WTC11 (cell line): ENCODE data around the gene CD276. TPM values are rescaled to one million over a fixed set of nuclear protein-coding genes. Genes with fewer than 3 reads are reported as not detected.

Experiments
- ATAC-seq: fragments of 200-7000 bp; cut with Tn5 transposase; 2 replicates; pipeline ENCODE4 v1.10.0; 2021; ENCODE audit warnings: mild to moderate bottlenecking, moderate library complexity
- CTCF ChIA-PET: fragments of 300-600 bp; sonication (Branson Sonifier 250); formaldehyde crosslinking; loops from one replicate; lab custom pipeline; 2021; ENCODE audit warnings: antibody characterized with exemption; lab: Charles Lee
- POLR2A ChIA-PET: fragments of 350-600 bp; sonication (Branson Sonifier 250); formaldehyde crosslinking; loops from one replicate; lab custom pipeline; 2021; ENCODE audit warnings: antibody characterized with exemption; lab: Charles Lee
- DNase-seq: peaks from one replicate; pipeline ENCODE4 v3.0.0; 2021; ENCODE audit warnings: low spot score
- H3K27ac Mint-ChIP-seq: 2 replicates; pipeline ENCODE4 v1.8.0; 2021; ENCODE audit warnings: mixed read lengths
- H3K27me3 Mint-ChIP-seq: 2 replicates; pipeline ENCODE4 v1.8.0; 2021; ENCODE audit warnings: low read depth, mild to moderate bottlenecking, moderate library complexity, mixed read lengths
- H3K36me3 Mint-ChIP-seq: 2 replicates; pipeline ENCODE4 v1.8.0; 2021; ENCODE audit warnings: mixed read lengths
- H3K4me1 Mint-ChIP-seq: 2 replicates; pipeline ENCODE4 v1.8.0; 2022; ENCODE audit warnings: mixed read lengths
- H3K4me3 Mint-ChIP-seq: 2 replicates; pipeline ENCODE4 v1.8.0; 2021; ENCODE audit warnings: mild to moderate bottlenecking, moderate library complexity, mixed read lengths
- H3K9me3 Mint-ChIP-seq: 2 replicates; pipeline ENCODE4 v1.8.0; 2021; ENCODE audit warnings: mixed read lengths
- FOXP4 ChIP-seq: sonication (generic); formaldehyde crosslinking; IDR thresholded peaks from 2 replicates; pipeline ENCODE4 v1.8.0; 2022; ENCODE audit warnings: mild to moderate bottlenecking, missing genetic modification reagents
- IRF2 ChIP-seq: sonication (generic); formaldehyde crosslinking; IDR thresholded peaks from 2 replicates; pipeline ENCODE4 v1.8.0; 2022; ENCODE audit warnings: low read depth, missing genetic modification reagents, borderline replicate concordance
- KAT7 ChIP-seq: sonication (generic); formaldehyde crosslinking; IDR thresholded peaks from 2 replicates; pipeline ENCODE4 v1.8.1; 2023; ENCODE audit warnings: missing genetic modification reagents, mild to moderate bottlenecking, borderline replicate concordance
- NFYB ChIP-seq: sonication (generic); formaldehyde crosslinking; conservative IDR thresholded peaks from 2 replicates; pipeline ENCODE4 v1.8.0; 2022; ENCODE audit warnings: low read depth, missing genetic modification reagents
- NR1H2 ChIP-seq: sonication (generic); formaldehyde crosslinking; IDR thresholded peaks from 2 replicates; pipeline ENCODE4 v1.9.0; 2021; ENCODE audit warnings: mild to moderate bottlenecking, moderate library complexity, missing genetic modification reagents
- OVOL2 ChIP-seq: fragments of 250-450 bp; sonication (Bioruptor Pico); IDR thresholded peaks from 2 replicates; pipeline ENCODE4 v1.9.0; 2021; ENCODE audit warnings: mild to moderate bottlenecking, borderline replicate concordance
- RELA ChIP-seq: sonication (generic); formaldehyde crosslinking; IDR thresholded peaks from 2 replicates; pipeline ENCODE4 v1.8.1; 2022; ENCODE audit warnings: missing genetic modification reagents, mild to moderate bottlenecking, borderline replicate concordance
- RORB ChIP-seq: fragments of 250-450 bp; sonication (Bioruptor Pico); IDR thresholded peaks from 2 replicates; pipeline ENCODE4 v1.9.0; 2021; ENCODE audit warnings: mild to moderate bottlenecking
- SMAD3 ChIP-seq: sonication (generic); formaldehyde crosslinking; IDR thresholded peaks from 2 replicates; pipeline ENCODE4 v1.8.0; 2022; ENCODE audit warnings: missing genetic modification reagents, mild to moderate bottlenecking, borderline replicate concordance
- ZBTB21 ChIP-seq: sonication (generic); formaldehyde crosslinking; IDR thresholded peaks from 2 replicates; pipeline ENCODE4 v1.8.1; 2023; ENCODE audit warnings: mild to moderate bottlenecking, missing genetic modification reagents, borderline replicate concordance
- ZNF219 ChIP-seq: sonication (generic); formaldehyde crosslinking; IDR thresholded peaks from 2 replicates; pipeline ENCODE4 v1.8.0; 2023; ENCODE audit warnings: missing genetic modification reagents, mild to moderate bottlenecking, borderline replicate concordance
- ZNF317 ChIP-seq: sonication (generic); formaldehyde crosslinking; IDR thresholded peaks from 2 replicates; pipeline ENCODE4 v1.8.1; 2023; ENCODE audit warnings: low read depth, mild to moderate bottlenecking, moderate library complexity, missing genetic modification reagents, borderline replicate concordance
- ZNF512 ChIP-seq: sonication (generic); formaldehyde crosslinking; IDR thresholded peaks from 2 replicates; pipeline ENCODE4 v1.8.1; 2022; ENCODE audit warnings: missing genetic modification reagents, borderline replicate concordance
- ZSCAN18 ChIP-seq: fragments of 250-450 bp; sonication (Bioruptor Pico); IDR thresholded peaks from 2 replicates; pipeline ENCODE4 v2.1.2; 2022; ENCODE audit warnings: mild to moderate bottlenecking, moderate library complexity
- total RNA-seq: library from RNA; stranded (reverse); gene quantifications from 3 replicates; pipeline ENCODE4 v1.2.3, GENCODE V29; 2021
- TF ChIP-seq, protein P1 (sequence below): fragments of 250-450 bp; sonication (Bioruptor Pico); conservative IDR thresholded peaks from 2 replicates; pipeline ENCODE4 v1.9.0; 2021; ENCODE audit warnings: mild to moderate bottlenecking
- TF ChIP-seq, protein P2 (sequence below): sonication (generic); formaldehyde crosslinking; IDR thresholded peaks from 2 replicates; pipeline ENCODE4 v1.8.1; 2023; ENCODE audit warnings: mild to moderate bottlenecking, missing genetic modification reagents, moderate library complexity
- TF ChIP-seq, protein P3 (sequence below): fragments of 200-600 bp; IDR thresholded peaks from 2 replicates; pipeline ENCODE4 v1.8.0; 2022; ENCODE audit warnings: antibody characterized with exemption
- TF ChIP-seq, protein P4 (sequence below): sonication (generic); formaldehyde crosslinking; IDR thresholded peaks from 2 replicates; pipeline ENCODE4 v1.8.1; 2022; ENCODE audit warnings: low read depth, missing genetic modification reagents, borderline replicate concordance
- TF ChIP-seq, protein P5 (sequence below): sonication (generic); formaldehyde crosslinking; IDR thresholded peaks from 2 replicates; pipeline ENCODE4 v1.8.1; 2023; ENCODE audit warnings: mild to moderate bottlenecking, missing genetic modification reagents, moderate library complexity

The CD276 gene
- total RNA-seq, 1 experiment from 2014 or later, result 153 TPM

- no peak for ATAC-seq
- Mint-ChIP-seq H3K4me1 (peaks cover 54% of the 10 kb centered on the region), H3K9me3 (no peaks in the 10 kb centered on the region), H3K36me3 (peaks cover 2% of the 10 kb centered on the region; the same call in 1 of the 2 replicates), H3K27me3 (no peaks in the 10 kb centered on the region), H3K27ac (no peak overlapping the region; the same call in 1 of the 2 replicates)
- CTCF ChIA-PET, result interaction anchor here (1.1 to 6.4 kb wide), 5 partner anchors 11 to 133 kb away, joined by 3 to 142 read pairs (median 4); partner anchors contain the start of gene NPTN
- TF ChIP-seq IRF2, result no peak
- no peak for TF ChIP-seq ZSCAN18 (CRISPR knock-in tag)
- TF ChIP-seq NR1H2 (CRISPR knock-in tag), result no peak
- TF ChIP-seq NFYB (CRISPR knock-in tag), result no peak
- TF ChIP-seq ZNF219 (CRISPR knock-in tag), result no peak
- no peak for TF ChIP-seq RORB
- no peak for TF ChIP-seq ZNF317 (CRISPR knock-in tag)
- TF ChIP-seq, protein P1, sequence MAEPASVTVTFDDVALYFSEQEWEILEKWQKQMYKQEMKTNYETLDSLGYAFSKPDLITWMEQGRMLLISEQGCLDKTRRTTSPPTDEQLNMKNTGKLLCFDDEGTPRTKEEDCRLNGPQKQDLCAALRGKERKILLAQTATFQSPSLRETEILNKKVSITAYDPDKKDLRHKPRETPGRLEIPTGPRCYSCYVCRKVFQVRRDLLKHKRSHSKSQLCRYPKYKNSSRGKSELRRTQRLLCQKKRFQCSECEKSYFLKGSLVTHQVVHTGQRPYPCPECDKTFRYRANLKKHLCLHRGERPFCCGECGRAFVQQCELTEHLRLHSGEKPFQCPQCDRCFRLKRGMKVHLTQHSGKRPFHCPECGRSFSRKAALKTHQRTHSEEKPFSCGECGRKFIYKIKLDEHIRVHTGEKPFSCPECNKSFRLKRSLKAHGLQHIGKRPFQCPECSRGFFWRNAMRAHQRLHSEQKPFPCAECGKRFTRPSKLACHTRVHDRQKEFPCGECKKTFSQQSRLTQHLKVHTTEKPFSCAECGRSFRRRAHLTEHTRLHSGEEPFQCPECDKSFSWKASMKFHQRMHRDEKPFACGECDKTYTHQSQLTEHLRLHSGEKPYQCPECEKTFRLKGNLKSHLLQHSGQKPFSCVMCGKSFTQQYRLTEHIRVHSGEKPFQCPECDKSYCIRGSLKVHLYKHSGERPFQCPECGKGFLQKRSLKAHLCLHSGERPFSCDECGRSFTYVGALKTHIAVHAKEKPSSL (CRISPR knock-in tag), result no peak
- no peak for TF ChIP-seq OVOL2 (CRISPR knock-in tag)
- TF ChIP-seq, protein P2, sequence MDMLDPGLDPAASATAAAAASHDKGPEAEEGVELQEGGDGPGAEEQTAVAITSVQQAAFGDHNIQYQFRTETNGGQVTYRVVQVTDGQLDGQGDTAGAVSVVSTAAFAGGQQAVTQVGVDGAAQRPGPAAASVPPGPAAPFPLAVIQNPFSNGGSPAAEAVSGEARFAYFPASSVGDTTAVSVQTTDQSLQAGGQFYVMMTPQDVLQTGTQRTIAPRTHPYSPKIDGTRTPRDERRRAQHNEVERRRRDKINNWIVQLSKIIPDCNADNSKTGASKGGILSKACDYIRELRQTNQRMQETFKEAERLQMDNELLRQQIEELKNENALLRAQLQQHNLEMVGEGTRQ (CRISPR knock-in tag), result no peak
- TF ChIP-seq, protein P3, sequence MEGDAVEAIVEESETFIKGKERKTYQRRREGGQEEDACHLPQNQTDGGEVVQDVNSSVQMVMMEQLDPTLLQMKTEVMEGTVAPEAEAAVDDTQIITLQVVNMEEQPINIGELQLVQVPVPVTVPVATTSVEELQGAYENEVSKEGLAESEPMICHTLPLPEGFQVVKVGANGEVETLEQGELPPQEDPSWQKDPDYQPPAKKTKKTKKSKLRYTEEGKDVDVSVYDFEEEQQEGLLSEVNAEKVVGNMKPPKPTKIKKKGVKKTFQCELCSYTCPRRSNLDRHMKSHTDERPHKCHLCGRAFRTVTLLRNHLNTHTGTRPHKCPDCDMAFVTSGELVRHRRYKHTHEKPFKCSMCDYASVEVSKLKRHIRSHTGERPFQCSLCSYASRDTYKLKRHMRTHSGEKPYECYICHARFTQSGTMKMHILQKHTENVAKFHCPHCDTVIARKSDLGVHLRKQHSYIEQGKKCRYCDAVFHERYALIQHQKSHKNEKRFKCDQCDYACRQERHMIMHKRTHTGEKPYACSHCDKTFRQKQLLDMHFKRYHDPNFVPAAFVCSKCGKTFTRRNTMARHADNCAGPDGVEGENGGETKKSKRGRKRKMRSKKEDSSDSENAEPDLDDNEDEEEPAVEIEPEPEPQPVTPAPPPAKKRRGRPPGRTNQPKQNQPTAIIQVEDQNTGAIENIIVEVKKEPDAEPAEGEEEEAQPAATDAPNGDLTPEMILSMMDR, result no peak
- TF ChIP-seq, all 79 proteins: peak for 0
- POLR2A ChIA-PET, result interaction anchor here (1.0 kb wide), 1 partner anchor 10 kb away, joined by 3 read pairs; the partner anchor contains the start of gene CD276
- H3K4me3 Mint-ChIP-seq, result no peak overlapping the region
- DNase-seq, result no peak
These were observed 10.2 kb downstream of the CD276 start for GRCh38 chr15:73694419-73694818.

DNA sequence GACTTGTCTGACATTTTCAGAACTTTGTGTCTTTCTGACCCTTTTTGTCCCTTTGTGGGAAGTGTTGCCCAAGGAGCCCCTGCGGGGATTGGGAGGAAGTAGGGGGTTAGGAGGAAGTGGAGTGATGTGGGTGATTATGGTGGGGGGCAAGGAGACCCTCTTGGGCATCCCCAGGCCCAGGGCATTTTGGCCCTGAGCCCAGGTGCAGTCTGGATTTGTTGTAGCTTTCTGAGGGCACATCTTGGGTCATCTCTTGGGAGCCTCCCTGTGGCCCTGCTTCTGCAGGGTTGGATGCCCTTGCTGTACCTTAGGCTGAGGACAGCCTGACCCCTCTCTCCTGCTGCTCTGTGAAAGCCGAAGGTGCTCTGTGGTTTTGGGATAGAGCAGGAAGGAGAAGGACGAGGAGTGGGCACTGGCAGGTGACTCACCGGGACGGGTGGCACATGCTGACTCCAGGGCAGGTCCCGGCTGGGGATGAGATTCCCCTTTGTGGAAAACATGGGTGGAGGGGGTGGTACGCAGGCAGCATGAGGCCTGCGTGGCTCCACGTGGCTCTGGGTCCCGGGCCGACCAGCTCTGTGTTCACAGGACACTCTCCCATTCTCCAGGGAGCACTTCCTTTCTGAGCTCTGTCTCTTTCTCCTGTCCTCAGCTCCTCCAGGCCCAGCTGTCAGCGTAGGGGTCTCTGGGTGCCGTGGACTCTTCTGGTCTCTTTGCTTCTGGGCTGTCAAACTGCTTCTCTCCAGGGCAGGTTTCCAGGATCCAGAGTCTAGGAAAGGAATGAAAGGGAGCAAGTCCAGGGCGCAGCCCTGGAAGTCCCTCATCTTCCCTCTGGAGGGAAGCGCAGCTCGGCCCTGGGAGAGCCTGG is 11.8 kb downstream of the CD276 start:
- Mint-ChIP-seq H3K36me3 (peaks cover 2% of the 10 kb centered on the region; the same call in 1 of the 2 replicates), H3K27me3 (no peaks in the 10 kb centered on the region), H3K27ac (peak overlapping the region; percentile 73), H3K4me3 (no peak overlapping the region), H3K4me1 (peaks cover 62% of the 10 kb centered on the region), H3K9me3 (no peaks in the 10 kb centered on the region)
- CTCF ChIA-PET, result interaction anchor here (0.6 to 6.4 kb wide), 11 partner anchors 9 to 231 kb away, joined by 3 to 142 read pairs (median 3); partner anchors contain the start of genes CD276 and NPTN
- ATAC-seq (no peak), DNase-seq (no peak)
- POLR2A ChIA-PET, result interaction anchor here (0.8 kb wide), 1 partner anchor 11 kb away, joined by 3 read pairs; no protein-coding TSS in a partner anchor
- no peak for TF ChIP-seq RELA (CRISPR knock-in tag)
- TF ChIP-seq FOXP4 (CRISPR knock-in tag), result no peak
- TF ChIP-seq SMAD3, result no peak
- TF ChIP-seq KAT7, result no peak
- TF ChIP-seq ZNF512 (CRISPR knock-in tag), result no peak
- TF ChIP-seq OVOL2 (CRISPR knock-in tag), result no peak
- TF ChIP-seq, protein P4, sequence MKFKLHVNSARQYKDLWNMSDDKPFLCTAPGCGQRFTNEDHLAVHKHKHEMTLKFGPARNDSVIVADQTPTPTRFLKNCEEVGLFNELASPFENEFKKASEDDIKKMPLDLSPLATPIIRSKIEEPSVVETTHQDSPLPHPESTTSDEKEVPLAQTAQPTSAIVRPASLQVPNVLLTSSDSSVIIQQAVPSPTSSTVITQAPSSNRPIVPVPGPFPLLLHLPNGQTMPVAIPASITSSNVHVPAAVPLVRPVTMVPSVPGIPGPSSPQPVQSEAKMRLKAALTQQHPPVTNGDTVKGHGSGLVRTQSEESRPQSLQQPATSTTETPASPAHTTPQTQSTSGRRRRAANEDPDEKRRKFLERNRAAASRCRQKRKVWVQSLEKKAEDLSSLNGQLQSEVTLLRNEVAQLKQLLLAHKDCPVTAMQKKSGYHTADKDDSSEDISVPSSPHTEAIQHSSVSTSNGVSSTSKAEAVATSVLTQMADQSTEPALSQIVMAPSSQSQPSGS (CRISPR knock-in tag), result no peak
- no peak for TF ChIP-seq ZBTB21 (CRISPR knock-in tag)
- TF ChIP-seq, protein P5, sequence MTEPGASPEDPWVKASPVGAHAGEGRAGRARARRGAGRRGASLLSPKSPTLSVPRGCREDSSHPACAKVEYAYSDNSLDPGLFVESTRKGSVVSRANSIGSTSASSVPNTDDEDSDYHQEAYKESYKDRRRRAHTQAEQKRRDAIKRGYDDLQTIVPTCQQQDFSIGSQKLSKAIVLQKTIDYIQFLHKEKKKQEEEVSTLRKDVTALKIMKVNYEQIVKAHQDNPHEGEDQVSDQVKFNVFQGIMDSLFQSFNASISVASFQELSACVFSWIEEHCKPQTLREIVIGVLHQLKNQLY, result no peak
